ENCODE results near the gene DPF3.

DPF3 gene

GRCh38 chr14:72864712-72865365 is 29.1 kb downstream of the DPF3 start:
- TF ChIP-seq EZH2phosphoT487 (IDR thresholded peaks at IDR 0.05; ENCODE audit: borderline replicate concordance, low read length), result no peak
- TF ChIP-seq CTCF (IDR thresholded peaks at IDR 0.05; ENCODE audit: low read depth, low read length, poor library complexity, severe bottlenecking), result no peak
- no peaks in the 10 kb centered on the region for H3K9me3 ChIP-seq (ENCODE audit: control insufficient read depth, insufficient read depth, low read length)
- H3K79me2 ChIP-seq (ENCODE audit: control insufficient read depth, low read length), result no peaks in the 10 kb centered on the region

GRCh38 chr14:72863216-72864006 is 30.5 kb downstream of the DPF3 start:
- Histone ChIP-seq H3K79me2 (ENCODE audit: control insufficient read depth, low read length) (no peaks in the 10 kb centered on the region), H3K9me3 (ENCODE audit: control insufficient read depth, insufficient read depth, low read length) (no peaks in the 10 kb centered on the region), H3K4me2 (ENCODE audit: low read length) (no peak overlapping the region), H3F3A (ENCODE audit: control insufficient read depth, insufficient read depth) (no peaks in the 10 kb centered on the region), H3K9me2 (replicated peaks; ENCODE audit: control insufficient read depth, low read length) (no peaks in the 10 kb centered on the region), H3K36me3 (ENCODE audit: control insufficient read depth, low read length) (no peaks in the 10 kb centered on the region), H3K4me3 (ENCODE audit: low read length) (no peak overlapping the region), H3K27me3 (ENCODE audit: control insufficient read depth, low read length) (peaks cover 7% of the 10 kb centered on the region; the same call in 1 of the 2 replicates), H3K4me1 (ENCODE audit: control insufficient read depth, low read length) (no peaks in the 10 kb centered on the region), H4K20me1 (ENCODE audit: control insufficient read depth, insufficient read depth, low read depth, low read length) (no peaks in the 10 kb centered on the region), H3K27ac (ENCODE audit: low read depth, low read length) (no peak overlapping the region)
- no peak for TF ChIP-seq CTCF (IDR thresholded peaks at IDR 0.05; ENCODE audit: low read depth, low read length, poor library complexity, severe bottlenecking)
- no peak for TF ChIP-seq EZH2phosphoT487 (IDR thresholded peaks at IDR 0.05; ENCODE audit: borderline replicate concordance, low read length)

More at GRCh38 chr14:72864712-72865365, 29.1 kb downstream of the DPF3 start:
- no peak overlapping the region for H3K4me3 ChIP-seq (ENCODE audit: low read length)
- H4K20me1 ChIP-seq (ENCODE audit: control insufficient read depth, insufficient read depth, low read depth, low read length), result no peaks in the 10 kb centered on the region
- no peaks in the 10 kb centered on the region for H3K9me2 ChIP-seq (replicated peaks; ENCODE audit: control insufficient read depth, low read length)
- no peaks in the 10 kb centered on the region for H3F3A ChIP-seq (ENCODE audit: control insufficient read depth, insufficient read depth)
- no peaks in the 10 kb centered on the region for H3K36me3 ChIP-seq (ENCODE audit: control insufficient read depth, low read length)
- peaks cover 7% of the 10 kb centered on the region; the same call in 1 of the 2 replicates for H3K27me3 ChIP-seq (ENCODE audit: control insufficient read depth, low read length)
- no peak overlapping the region for H3K27ac ChIP-seq (ENCODE audit: low read depth, low read length)
- no peak overlapping the region for H3K4me2 ChIP-seq (ENCODE audit: low read length)
- H3K4me1 ChIP-seq (ENCODE audit: control insufficient read depth, low read length), result no peaks in the 10 kb centered on the region

GRCh38 chr14:72856530-72857266 is 37.2 kb downstream of the DPF3 start:
- H3K9me3 ChIP-seq (ENCODE audit: control insufficient read depth, insufficient read depth, low read length), result no peaks in the 10 kb centered on the region
- no peak for TF ChIP-seq CTCF (IDR thresholded peaks at IDR 0.05; ENCODE audit: low read depth, low read length, poor library complexity, severe bottlenecking)
- TF ChIP-seq EZH2phosphoT487 (IDR thresholded peaks at IDR 0.05; ENCODE audit: borderline replicate concordance, low read length), result no peak
- no peaks in the 10 kb centered on the region for H3K36me3 ChIP-seq (ENCODE audit: control insufficient read depth, low read length)
- no peaks in the 10 kb centered on the region for H4K20me1 ChIP-seq (ENCODE audit: control insufficient read depth, insufficient read depth, low read depth, low read length)
- H3K4me2 ChIP-seq (ENCODE audit: low read length), result no peak overlapping the region
- no peak overlapping the region for H3K4me3 ChIP-seq (ENCODE audit: low read length)
- H3F3A ChIP-seq (ENCODE audit: control insufficient read depth, insufficient read depth), result no peaks in the 10 kb centered on the region
- no peaks in the 10 kb centered on the region for H3K79me2 ChIP-seq (ENCODE audit: control insufficient read depth, low read length)
- no peaks in the 10 kb centered on the region for H3K27me3 ChIP-seq (ENCODE audit: control insufficient read depth, low read length)
- H3K4me1 ChIP-seq (ENCODE audit: control insufficient read depth, low read length), result no peaks in the 10 kb centered on the region
- no peaks in the 10 kb centered on the region for H3K9me2 ChIP-seq (replicated peaks; ENCODE audit: control insufficient read depth, low read length)
- no peak overlapping the region for H3K27ac ChIP-seq (ENCODE audit: low read depth, low read length)
